ENCODE measurements around the gene C1orf50. TPM values are rescaled to one million over a fixed set of nuclear protein-coding genes. Genes with fewer than 3 reads are reported as not detected.

Gene C1orf50
- total RNA-seq, 4 donors from 2014 or later: 2.8 to 14.7 (median 5.4) TPM

DNA sequence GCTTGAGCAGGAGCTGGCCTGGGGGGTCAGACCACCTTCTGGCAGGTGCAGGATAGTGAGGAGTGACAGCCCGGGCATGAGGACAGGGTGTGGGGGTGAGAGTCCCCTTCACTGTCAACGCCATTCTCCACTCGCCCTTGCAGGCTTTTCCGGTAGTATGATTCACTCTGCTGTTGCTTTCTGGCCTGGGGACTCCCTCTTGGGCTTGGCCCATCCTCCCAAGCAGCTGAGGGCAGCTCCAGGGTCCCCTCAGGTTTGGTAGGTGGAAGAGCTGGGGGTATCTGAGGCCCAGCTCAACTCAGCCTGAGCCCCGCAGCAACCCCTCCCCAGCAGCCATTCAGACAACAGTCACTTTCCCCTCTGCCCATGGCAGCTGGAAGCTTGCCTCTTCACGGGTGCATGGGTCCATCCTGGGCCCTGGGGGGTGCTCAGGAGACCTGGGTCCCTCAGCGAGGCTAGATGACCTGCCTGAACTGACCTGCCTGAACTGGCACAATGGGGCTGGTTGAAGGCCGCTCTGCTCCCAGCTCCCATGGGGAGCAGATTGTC lies 28.3 kb upstream of the C1orf50 start:
- Histone ChIP-seq H3K36me3 (no peaks in the 10 kb centered on the region), H3K27me3 (no peaks in the 10 kb centered on the region), H3K9me3 (no peaks in the 10 kb centered on the region), H3K4me1 (no peaks in the 10 kb centered on the region), H3K27ac (no peak overlapping the region), H3K4me3 (no peak overlapping the region)
- no peak for DNase-seq
- no peak for ATAC-seq
- intact Hi-C loops (cut with DNase I; ENCODE audit: low total_unique reads): no loop called here
- in situ Hi-C loops (cut with MboI; ENCODE audit: low sequenced_read_pairs in 4 of 4): loop anchor here in 1 of 4 donors (25.0 kb wide), 2 partner anchors 176 to 601 kb away; no protein-coding TSS in a partner anchor
- no peak for TF ChIP-seq POLR2A (IDR thresholded peaks at IDR 0.05)
- TF ChIP-seq, protein P1, sequence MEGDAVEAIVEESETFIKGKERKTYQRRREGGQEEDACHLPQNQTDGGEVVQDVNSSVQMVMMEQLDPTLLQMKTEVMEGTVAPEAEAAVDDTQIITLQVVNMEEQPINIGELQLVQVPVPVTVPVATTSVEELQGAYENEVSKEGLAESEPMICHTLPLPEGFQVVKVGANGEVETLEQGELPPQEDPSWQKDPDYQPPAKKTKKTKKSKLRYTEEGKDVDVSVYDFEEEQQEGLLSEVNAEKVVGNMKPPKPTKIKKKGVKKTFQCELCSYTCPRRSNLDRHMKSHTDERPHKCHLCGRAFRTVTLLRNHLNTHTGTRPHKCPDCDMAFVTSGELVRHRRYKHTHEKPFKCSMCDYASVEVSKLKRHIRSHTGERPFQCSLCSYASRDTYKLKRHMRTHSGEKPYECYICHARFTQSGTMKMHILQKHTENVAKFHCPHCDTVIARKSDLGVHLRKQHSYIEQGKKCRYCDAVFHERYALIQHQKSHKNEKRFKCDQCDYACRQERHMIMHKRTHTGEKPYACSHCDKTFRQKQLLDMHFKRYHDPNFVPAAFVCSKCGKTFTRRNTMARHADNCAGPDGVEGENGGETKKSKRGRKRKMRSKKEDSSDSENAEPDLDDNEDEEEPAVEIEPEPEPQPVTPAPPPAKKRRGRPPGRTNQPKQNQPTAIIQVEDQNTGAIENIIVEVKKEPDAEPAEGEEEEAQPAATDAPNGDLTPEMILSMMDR (IDR thresholded peaks at IDR 0.05 in 4 of 5, conservative IDR thresholded peaks at IDR 0.05 in 1 of 5): no peak

DNA sequence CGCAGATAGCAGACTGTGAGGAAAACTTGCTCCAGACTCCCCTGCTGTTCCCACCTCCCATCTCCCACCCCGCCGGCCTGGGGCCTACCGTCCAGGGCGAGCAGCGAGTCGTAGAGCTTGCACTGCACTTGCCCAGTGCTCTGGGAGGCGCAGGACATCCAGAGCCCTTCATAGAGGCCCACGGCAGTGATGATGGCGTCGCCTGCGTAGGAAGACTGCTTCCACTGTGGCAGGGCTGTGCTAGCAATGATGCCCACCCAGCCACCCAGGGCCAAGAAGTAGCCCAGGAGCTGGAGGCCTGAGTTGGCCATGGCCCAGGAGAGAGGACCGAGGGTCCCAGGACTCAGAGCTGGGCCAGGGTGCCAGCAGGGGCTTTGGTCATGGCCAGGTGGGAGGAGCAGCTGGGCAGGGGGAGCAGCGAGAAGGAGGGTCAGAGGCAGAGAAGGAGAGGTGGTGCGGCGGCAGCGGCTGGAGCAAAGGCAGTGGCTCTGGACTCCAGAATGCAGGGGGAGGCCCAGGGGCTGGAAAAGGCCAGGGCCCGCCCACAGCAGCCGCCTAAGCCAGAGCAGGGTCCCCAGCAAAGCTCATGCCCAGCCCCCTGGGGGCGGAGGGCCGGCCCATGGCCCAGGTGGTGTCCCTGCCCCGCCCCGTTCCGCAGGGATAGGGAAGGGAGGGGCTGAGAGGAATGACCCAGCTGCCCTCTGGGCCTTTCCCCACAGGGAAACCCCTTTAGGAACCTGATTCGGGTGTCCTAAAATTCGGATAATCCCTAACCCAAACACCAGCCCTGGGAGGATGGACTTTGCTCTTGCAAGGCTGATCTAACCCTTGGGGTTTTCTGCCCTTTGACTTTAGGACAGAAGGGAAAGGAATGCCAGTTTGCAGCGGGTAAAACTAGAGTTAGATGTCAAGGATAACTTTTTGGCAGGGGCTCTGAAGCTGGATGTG lies 27.0 kb upstream of the C1orf50 start, which contains the start of gene CLDN19:
Gene CLDN19, minus strand, starts transcription at position 484 of the 948 bp plus-strand sequence. Its CDS starts 173 bp downstream, at position 311.
- in situ Hi-C loops (cut with MboI; ENCODE audit: low sequenced_read_pairs in 4 of 4): loop anchor here in 3 of 4 donors (10.0 to 25.0 kb wide), 4 partner anchors 155 to 603 kb away; no protein-coding TSS in a partner anchor
- no peaks in the 10 kb centered on the region for H3K9me3 ChIP-seq
- no peaks in the 10 kb centered on the region for H3K4me1 ChIP-seq
- no peak for TF ChIP-seq POLR2A (IDR thresholded peaks at IDR 0.05)
- TF ChIP-seq, protein P1 (IDR thresholded peaks at IDR 0.05 in 4 of 5, conservative IDR thresholded peaks at IDR 0.05 in 1 of 5): no peak
- ATAC-seq (no peak), DNase-seq (no peak)
- no peak within 1 kb of the TSS for H3K4me3 ChIP-seq
- no peak within 1 kb of the TSS for H3K27ac ChIP-seq
- H3K36me3 ChIP-seq: no peaks in the 10 kb centered on the region
- H3K27me3 ChIP-seq: no peaks in the 10 kb centered on the region
- intact Hi-C loops (cut with DNase I; ENCODE audit: low total_unique reads): loop anchor here (10.0 kb wide), 1 partner anchor 595 kb away; no protein-coding TSS in a partner anchor

DNA sequence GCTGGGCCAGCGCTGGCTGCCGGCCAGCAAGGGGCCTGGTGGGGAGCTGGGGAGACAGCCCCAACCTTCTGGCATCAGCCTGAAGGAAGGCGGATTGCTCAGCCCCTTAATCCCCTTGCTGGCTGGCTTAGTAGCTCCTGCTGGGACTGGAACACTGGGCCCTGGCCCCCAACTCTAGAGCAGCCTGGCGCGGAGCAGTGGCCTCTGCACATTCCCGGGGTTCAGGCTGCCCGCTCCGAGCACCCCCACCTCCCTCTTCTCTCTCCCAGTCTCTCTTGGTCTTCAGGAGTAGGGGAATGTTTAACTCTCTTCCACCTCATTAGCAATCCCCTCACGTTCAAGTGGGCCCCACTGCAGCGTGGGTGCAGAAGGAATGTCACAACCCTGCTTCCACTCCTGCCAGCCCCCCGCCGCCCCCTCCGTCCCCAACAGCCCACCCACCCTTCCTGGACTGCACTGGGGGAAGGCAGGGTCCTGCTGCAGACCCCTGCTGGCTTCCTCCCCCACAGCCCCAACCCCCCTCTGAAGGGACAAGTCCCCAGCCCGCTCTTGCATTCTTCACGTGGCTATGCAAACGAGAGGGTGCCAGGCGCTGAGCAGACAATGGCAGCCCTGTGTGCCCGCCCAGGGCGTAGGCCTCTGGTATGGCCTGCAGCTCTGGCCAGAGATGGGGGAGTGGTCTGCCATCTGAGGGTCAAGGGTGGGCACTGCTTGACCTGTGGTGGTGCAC lies 26.0 kb upstream of the C1orf50 start:
- in situ Hi-C loops (cut with MboI; ENCODE audit: low sequenced_read_pairs in 4 of 4) (loop anchor here in 3 of 4 donors (10.0 to 25.0 kb wide), 4 partner anchors 156 to 604 kb away; no protein-coding TSS in a partner anchor), intact Hi-C loops (cut with DNase I; ENCODE audit: low total_unique reads) (loop anchor here (10.0 kb wide), 1 partner anchor 596 kb away; no protein-coding TSS in a partner anchor)

DNA sequence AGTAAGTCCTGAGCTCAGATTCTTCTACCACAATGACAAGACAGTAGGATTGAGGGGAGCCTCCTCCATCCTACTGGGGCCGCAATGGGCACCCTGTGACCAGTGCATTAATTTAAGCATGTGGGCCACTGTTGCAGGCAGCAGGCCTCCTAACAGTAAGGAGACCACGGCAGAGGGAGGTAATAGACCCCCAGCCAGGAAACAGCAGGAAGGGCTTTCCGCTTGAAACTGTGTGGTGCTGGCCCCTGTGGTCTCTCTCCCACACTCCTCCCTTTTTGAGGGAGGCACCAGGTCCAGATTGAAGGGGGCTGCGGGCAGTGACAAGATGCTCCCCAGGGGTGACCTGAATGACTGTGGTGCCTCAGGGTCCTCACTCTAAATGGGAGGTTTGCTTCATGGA lies 25.3 kb upstream of the C1orf50 start:
- H3K27ac ChIP-seq: no peak overlapping the region
- H3K27me3 ChIP-seq: no peaks in the 10 kb centered on the region
- no peak for DNase-seq
- intact Hi-C loops (cut with DNase I; ENCODE audit: low total_unique reads): loop anchor here (10.0 kb wide), 1 partner anchor 597 kb away; no protein-coding TSS in a partner anchor
- no peaks in the 10 kb centered on the region for H3K9me3 ChIP-seq
- TF ChIP-seq, protein P1 (IDR thresholded peaks at IDR 0.05 in 4 of 5, conservative IDR thresholded peaks at IDR 0.05 in 1 of 5): no peak
- TF ChIP-seq POLR2A (IDR thresholded peaks at IDR 0.05): no peak
- H3K36me3 ChIP-seq: peaks cover 0 to 12% of the 10 kb centered on the region in 2 donors
- no peak for ATAC-seq
- H3K4me3 ChIP-seq: no peak overlapping the region
- in situ Hi-C loops (cut with MboI; ENCODE audit: low sequenced_read_pairs in 4 of 4): loop anchor here in 3 of 4 donors (10.0 to 25.0 kb wide), 4 partner anchors 157 to 604 kb away; no protein-coding TSS in a partner anchor
- no peaks in the 10 kb centered on the region for H3K4me1 ChIP-seq

More for the DNA sequence above, 26.0 kb upstream of the C1orf50 start:
- no peaks in the 10 kb centered on the region for H3K4me1 ChIP-seq
- no peak for DNase-seq
- H3K27me3 ChIP-seq: no peaks in the 10 kb centered on the region
- H3K36me3 ChIP-seq: peaks cover 0 to 5% of the 10 kb centered on the region in 2 donors
- no peak overlapping the region for H3K27ac ChIP-seq
- no peaks in the 10 kb centered on the region for H3K9me3 ChIP-seq
- no peak for TF ChIP-seq POLR2A (IDR thresholded peaks at IDR 0.05)
- TF ChIP-seq, protein P1 (IDR thresholded peaks at IDR 0.05 in 4 of 5, conservative IDR thresholded peaks at IDR 0.05 in 1 of 5): no peak
- no peak overlapping the region for H3K4me3 ChIP-seq
- no peak for ATAC-seq
